CD1c-positive myeloid dendritic cell (primary cell): Measurements from ENCODE around the gene YPEL3.

ENCODE experiments used
- DNase-seq: peaks from one replicate; pipeline ENCODE4 v3.0.0-alpha.2; 2016; ENCODE audit errors: extremely low spot score

Gene YPEL3

GRCh38 chr16:30049871-30050270, 46.1 kb downstream of the YPEL3 start:
- no peak for DNase-seq

DNA sequence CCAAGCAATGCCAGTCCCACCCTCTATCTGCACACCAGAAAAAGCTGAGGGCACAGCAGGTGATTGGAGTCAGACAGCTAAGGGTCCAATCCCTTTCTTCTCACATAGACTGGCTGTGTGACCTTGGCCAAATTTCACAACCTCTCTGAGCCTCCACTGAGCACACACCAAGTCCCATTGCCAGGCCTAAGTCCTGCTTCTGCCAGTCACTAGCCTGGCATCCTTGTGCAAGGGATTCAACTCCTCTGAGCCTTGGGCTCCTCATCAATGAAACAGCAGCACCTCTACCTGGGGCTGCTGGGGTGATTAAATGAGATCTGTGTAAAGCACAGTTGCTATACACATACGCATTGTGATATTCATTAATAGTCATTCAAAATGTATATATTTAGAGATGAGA, 49.4 kb downstream of the YPEL3 start:
- DNase-seq = no peak

GRCh38 chr16:30046178-30046577, 49.8 kb downstream of the YPEL3 start:
- no peak for DNase-seq
